Osteoblast (primary cell): Measurements from ENCODE around the gene EIF4G3. TPM values are rescaled to one million over a fixed set of nuclear protein-coding genes. Genes with fewer than 3 reads are reported as not detected.

Experiments used
- DNase-seq: peaks from one replicate; pipeline ENCODE4 v3.0.0; 2011; ENCODE audit warnings: low spot score, mixed read lengths; ENCODE audit not compliant: insufficient read length; ENCODE audit errors: missing footprints
- H2AFZ ChIP-seq: 2 replicates; pipeline ENCODE4 v1.6.0; 2011; ENCODE audit warnings: mild to moderate bottlenecking, low read length
- H3K27ac ChIP-seq: 2 replicates; pipeline ENCODE4 v1.5.1; 2011; ENCODE audit warnings: mild to moderate bottlenecking, low read depth, low read length, moderate library complexity
- H3K27me3 ChIP-seq: 2 replicates; pipeline ENCODE4 v1.6.0; 2012; ENCODE audit warnings: mild to moderate bottlenecking, control low read depth, inconsistent platforms, low read length, moderate library complexity; ENCODE audit not compliant: insufficient read depth
- H3K36me3 ChIP-seq: 2 replicates; pipeline ENCODE4 v1.5.1; 2011; ENCODE audit warnings: mild to moderate bottlenecking, low read length, control low read depth, moderate library complexity; ENCODE audit not compliant: insufficient read depth
- H3K4me1 ChIP-seq: 2 replicates; pipeline ENCODE4 v1.5.1; 2011; ENCODE audit warnings: mild to moderate bottlenecking, low read length, control low read depth, moderate library complexity; ENCODE audit not compliant: insufficient read depth
- H3K4me2 ChIP-seq: 2 replicates; pipeline ENCODE4 v1.6.0; 2011; ENCODE audit warnings: mild to moderate bottlenecking, low read length; ENCODE audit not compliant: insufficient read depth
- H3K4me3 ChIP-seq: fragments of 200-600 bp; sonication (generic); 3 replicates; pipeline ENCODE4 v1.5.1; 2012; ENCODE audit warnings: mild to moderate bottlenecking, low read length, inconsistent platforms; ENCODE audit not compliant: insufficient read depth
- H3K79me2 ChIP-seq: 2 replicates; pipeline ENCODE4 v1.6.0; 2012; ENCODE audit warnings: mild to moderate bottlenecking, low read length, control low read depth, inconsistent platforms; ENCODE audit not compliant: insufficient read depth
- H3K9me3 ChIP-seq: 2 replicates; pipeline ENCODE4 v1.5.1; 2011; ENCODE audit warnings: low read depth, low read length, control low read depth
- H4K20me1 ChIP-seq: 2 replicates; pipeline ENCODE4 v1.6.0; 2012; ENCODE audit warnings: mild to moderate bottlenecking, low read length, control low read depth; ENCODE audit not compliant: insufficient read depth
- CTCF ChIP-seq: IDR thresholded peaks from 2 replicates; pipeline ENCODE4 v1.5.1; 2011; ENCODE audit warnings: mild to moderate bottlenecking, low read depth, low read length, moderate library complexity; ENCODE audit errors: extremely low read depth
- total RNA-seq: library from RNA; depleted of rRNA; stranded (reverse); fragments of >200 nt; gene quantifications from 2 replicates; pipeline ENCODE4 v1.2.3, GENCODE V29; 2012

Gene EIF4G3
- total RNA-seq, 1 donor, result 55.0 TPM

GRCh38 chr1:21037091-21037490, 139.6 kb downstream of the EIF4G3 start:
- Histone ChIP-seq H3K27me3 (no peaks in the 10 kb centered on the region), H4K20me1 (peaks cover 62% of the 10 kb centered on the region), H3K27ac (no peak overlapping the region), H3K4me3 (no peak overlapping the region), H3K4me1 (no peaks in the 10 kb centered on the region), H3K79me2 (peaks cover 88% of the 10 kb centered on the region), H3K36me3 (no peaks in the 10 kb centered on the region), H3K4me2 (no peak overlapping the region), H3K9me3 (no peaks in the 10 kb centered on the region), H2AFZ (no peak overlapping the region)
- TF ChIP-seq CTCF, result no peak
- DNase-seq, result no peak

GRCh38 chr1:21035794-21036193, 140.9 kb downstream of the EIF4G3 start:
- no peak for DNase-seq

GRCh38 chr1:21034725-21035628, 141.7 kb downstream of the EIF4G3 start:
- Histone ChIP-seq H3K9me3 (no peaks in the 10 kb centered on the region), H3K4me1 (no peaks in the 10 kb centered on the region), H2AFZ (no peak overlapping the region), H3K4me2 (no peak overlapping the region), H3K27me3 (no peaks in the 10 kb centered on the region), H3K79me2 (peaks cover 87% of the 10 kb centered on the region), H3K27ac (no peak overlapping the region), H3K4me3 (no peak overlapping the region), H3K36me3 (no peaks in the 10 kb centered on the region), H4K20me1 (peaks cover 51% of the 10 kb centered on the region)
- DNase-seq, result no peak
- no peak for TF ChIP-seq CTCF

More at GRCh38 chr1:21035794-21036193, 140.9 kb downstream of the EIF4G3 start:
- Histone ChIP-seq H3K36me3 (no peaks in the 10 kb centered on the region), H3K27ac (no peak overlapping the region), H3K4me3 (no peak overlapping the region), H3K4me1 (no peaks in the 10 kb centered on the region), H3K4me2 (no peak overlapping the region), H4K20me1 (peaks cover 57% of the 10 kb centered on the region), H2AFZ (no peak overlapping the region), H3K9me3 (no peaks in the 10 kb centered on the region), H3K27me3 (no peaks in the 10 kb centered on the region), H3K79me2 (peaks cover 87% of the 10 kb centered on the region)
- no peak for TF ChIP-seq CTCF

GRCh38 chr1:21032741-21033140, 144.0 kb downstream of the EIF4G3 start:
- Histone ChIP-seq H2AFZ (no peak overlapping the region), H3K36me3 (no peaks in the 10 kb centered on the region), H3K27me3 (no peaks in the 10 kb centered on the region), H3K79me2 (peaks cover 82% of the 10 kb centered on the region), H3K9me3 (no peaks in the 10 kb centered on the region), H4K20me1 (peaks cover 45% of the 10 kb centered on the region), H3K4me2 (no peak overlapping the region), H3K4me3 (no peak overlapping the region), H3K4me1 (peaks cover 3% of the 10 kb centered on the region), H3K27ac (no peak overlapping the region)
- TF ChIP-seq CTCF, result no peak
- DNase-seq, result no peak
